Stimulated activated CD8-positive, alpha-beta memory T cell treated with anti-CD3 and anti-CD28 coated beads, Interleukin-4, amount 100 ng/mL, for 24 hours (primary cell): ENCODE data around the gene LIN52.

Experiments used
- DNase-seq: peaks from one replicate; pipeline ENCODE4 v3.0.0-alpha.2; 2020; ENCODE audit warnings: low read depth

Gene LIN52, protein sequence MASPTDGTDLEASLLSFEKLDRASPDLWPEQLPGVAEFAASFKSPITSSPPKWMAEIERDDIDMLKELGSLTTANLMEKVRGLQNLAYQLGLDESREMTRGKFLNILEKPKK

GRCh38 chr14:74084277-74085046, at the start of gene LIN52, which contains the start of gene ALDH6A1:
LIN52 (plus strand) TSS chr14:74084956; CDS start chr14:74084975, 19 bp downstream.
ALDH6A1 (minus strand) TSS chr14:74084453; CDS start chr14:74084394, 59 bp downstream.
- peak; percentile 100 for DNase-seq

- DNase-seq: no peak
Measured at GRCh38 chr14:74035556-74035955, 49.2 kb upstream of the LIN52 start.

GRCh38 chr14:74038020-74038859, 46.5 kb upstream of the LIN52 start:
- DNase-seq: no peak

DNA sequence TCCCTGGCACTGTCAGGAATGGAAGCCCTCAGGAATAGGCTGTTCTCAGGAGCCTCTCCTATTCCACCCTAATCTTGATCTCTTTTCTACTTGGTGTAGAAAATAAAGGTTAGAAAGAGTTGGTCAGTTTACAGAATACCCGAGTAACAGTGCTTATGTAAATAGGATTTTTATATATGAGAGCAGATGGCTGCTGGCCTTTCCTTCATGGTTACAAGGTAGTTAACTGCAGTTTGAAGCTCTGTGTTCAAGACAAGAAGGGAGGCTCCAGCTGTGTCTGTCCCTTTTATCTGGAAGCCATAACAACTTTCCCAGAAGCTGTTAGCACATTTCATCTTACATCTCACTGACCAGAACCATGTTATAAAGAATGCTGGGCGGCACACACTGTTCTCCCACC, 42.5 kb upstream of the LIN52 start:
- DNase-seq: no peak

DNA sequence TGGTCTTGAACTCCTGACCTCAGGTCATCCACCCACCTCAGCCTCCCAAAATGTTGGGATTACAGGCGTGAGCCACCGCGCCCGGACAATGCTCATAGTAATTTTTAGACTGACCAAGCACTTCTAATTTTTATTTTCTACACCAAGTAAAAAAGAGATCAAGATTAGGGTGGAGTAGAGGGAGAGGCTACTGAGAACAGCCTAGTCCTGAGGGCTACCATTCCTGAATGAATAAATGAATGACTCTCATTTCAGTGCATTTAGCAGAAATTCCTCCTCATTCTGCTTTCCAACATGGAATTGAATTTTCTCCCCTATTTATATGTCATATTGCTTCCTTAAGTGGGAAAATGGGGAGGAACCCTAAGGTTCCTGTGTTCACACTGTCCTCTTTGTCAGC, 39.2 kb upstream of the LIN52 start:
- DNase-seq: no peak

DNA sequence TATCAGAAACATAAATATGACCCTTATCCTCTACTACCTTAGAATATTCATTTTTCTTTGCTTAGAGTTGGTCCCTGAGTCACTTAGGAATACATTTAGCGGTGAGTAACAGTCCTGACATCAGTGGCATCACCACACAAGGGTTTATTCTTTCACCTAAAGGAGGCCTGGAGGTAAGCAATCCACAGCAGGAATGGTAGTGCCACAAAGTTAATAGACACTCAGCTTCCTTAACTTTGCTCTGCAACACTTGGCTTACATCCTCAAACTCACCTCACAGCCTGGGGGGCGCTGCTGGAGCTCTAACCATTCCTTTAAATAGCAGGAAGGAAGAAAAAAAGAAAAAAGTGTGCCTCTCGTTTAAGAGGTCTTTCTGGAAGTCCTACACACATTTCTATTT, 36.5 kb upstream of the LIN52 start:
- DNase-seq: no peak

DNA sequence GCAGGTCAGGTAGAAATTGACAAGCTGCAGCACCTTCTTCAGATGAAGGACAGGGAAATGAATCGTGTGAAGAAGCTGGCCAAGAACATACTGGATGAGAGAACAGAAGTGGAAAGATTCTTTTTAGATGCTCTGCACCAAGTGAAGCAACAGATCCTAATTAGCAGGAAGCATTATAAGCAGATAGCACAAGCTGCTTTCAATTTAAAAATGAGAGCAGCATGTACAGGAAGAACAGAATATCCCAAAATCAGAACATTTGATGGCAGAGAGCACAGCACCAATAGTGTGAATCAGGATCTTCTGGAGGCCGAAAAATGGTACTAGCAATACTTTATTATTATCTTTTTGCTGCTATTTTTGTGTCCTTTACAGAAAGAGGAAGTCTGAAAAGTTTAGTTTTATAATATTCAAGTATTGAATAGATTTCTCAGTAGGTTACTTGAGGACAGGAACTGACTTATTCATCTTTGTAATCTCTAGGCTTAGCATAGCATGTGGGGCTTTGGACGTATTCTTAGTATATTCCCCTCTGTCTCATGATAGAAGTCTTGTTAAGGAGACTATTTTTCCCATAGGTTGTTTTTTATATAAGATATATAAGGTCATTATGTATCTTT, 34.8 kb upstream of the LIN52 start:
- DNase-seq: no peak

- DNase-seq: no peak
Measured at GRCh38 chr14:74062809-74063150, 22.0 kb upstream of the LIN52 start.

- no peak for DNase-seq
Measured at GRCh38 chr14:74064426-74064825, 20.3 kb upstream of the LIN52 start.

DNA sequence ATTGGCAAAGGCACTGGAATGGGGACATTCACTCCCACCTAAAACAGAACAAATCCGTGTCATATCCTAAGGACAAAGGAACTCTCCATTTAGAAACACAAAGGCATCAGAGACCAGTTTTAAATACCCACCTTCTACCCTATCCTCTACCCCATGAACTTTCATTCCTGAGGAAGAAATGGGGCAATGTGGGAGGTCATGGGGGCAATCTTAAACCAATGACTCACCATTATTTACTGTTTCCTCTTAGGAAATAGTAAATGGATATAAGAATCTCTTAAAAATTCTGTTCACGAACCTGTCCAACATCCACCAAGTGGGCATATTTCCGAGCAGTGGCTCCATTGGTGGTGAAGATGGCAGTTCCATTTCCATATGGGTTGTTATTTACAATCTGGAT, 19.9 kb upstream of the LIN52 start:
- DNase-seq: no peak

GRCh38 chr14:74065746-74066575, 18.8 kb upstream of the LIN52 start:
- DNase-seq: no peak

- DNase-seq: no peak
Measured at GRCh38 chr14:74077401-74077800, 7.4 kb upstream of the LIN52 start.

GRCh38 chr14:74080820-74081460, 3.8 kb upstream of the LIN52 start:
- no peak for DNase-seq

- DNase-seq: no peak
Measured at GRCh38 chr14:74081491-74081890, 3.3 kb upstream of the LIN52 start.

DNA sequence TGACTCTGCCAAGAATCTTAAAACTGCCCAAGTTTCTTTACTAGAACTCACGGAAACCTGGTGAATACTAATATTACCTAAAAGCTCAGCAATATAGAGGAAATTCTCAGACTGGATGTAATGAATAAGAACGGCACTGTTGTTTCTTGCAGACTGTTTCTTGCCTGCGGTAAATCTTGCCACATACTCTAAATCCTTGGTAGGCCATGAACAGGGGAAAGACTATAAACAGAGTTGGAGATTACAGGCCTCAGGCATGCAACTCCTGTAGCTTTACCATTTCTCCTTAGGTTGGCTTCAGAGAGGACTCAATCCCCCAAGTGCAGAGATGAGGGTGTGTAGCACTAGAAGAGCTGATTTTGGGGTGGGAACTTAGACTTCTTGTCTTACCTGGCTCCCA, 1.6 kb upstream of the LIN52 start:
- DNase-seq: no peak

DNA sequence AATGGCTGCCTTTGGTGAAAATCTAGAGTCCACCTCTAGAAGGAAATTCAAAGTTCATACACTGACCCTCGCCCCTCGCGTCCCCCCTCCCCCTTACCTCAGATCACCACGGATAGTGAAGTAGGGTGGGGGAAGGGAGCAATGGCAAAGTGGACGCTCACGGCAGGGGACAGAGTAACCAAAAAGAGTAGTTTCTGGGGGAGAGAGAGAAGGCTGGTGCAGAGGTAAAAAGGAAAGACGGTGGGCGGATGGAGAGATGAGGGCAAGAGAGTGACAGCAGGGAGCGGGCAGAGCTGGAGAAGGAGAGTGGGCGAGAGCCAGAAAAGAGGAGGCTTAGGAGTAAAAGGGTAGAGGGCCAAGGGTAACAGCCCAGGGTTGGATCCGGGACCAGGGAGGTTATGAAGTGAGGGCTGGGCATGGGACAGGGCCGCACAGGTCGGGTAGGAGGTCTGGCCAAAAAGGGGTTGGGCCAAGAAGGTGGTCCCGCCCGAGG, 926 bp upstream of the LIN52 start:
- DNase-seq: no peak

DNA sequence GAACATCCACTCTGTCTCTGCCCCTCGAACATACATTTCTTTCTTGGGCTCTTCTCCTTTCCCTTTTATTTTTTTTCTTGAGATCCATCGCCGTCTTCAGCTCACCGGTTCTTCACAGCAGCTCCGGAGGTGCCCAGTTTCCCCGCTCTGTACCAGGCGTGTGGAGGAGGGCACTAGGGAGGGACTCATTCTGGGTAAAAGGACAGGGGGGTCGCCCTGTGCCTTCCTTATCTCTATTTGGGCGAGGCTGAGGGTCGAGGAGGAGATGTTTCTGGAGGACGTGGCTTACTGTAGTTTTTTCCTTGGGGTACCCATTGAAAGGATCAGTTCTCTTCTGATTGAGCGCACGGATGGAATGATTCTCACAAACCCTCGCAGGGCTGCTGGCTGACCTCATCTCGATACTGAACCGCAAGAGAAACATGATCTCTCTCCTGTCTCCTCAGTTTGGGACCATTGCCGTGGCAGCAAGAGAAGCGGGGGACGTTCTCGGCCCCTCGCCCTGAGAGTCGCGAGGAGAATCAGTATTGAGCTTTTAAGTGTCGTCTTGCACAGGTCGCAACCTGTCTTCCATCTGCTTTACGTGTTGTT, 386 bp downstream of the LIN52 start:
- no peak for DNase-seq

DNA sequence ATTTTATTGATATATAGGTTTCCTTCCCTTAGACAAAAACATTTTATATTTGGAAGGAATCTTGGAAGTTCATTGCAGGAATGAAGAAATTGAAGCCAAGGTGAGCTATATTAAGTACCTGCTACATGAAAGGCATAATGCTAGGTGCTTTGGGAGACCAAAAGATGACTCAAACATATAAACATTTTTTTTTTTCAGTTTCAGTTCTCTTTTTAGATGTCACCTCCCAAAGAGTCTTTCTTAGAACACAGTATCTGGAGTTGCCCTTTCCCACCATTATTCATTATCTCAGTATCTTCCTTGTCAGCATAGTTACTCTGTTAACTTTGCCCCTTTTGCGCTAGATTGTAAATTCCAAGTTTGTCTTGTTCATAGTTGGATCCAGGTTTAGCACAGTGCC, 1.1 kb downstream of the LIN52 start:
- no peak for DNase-seq

DNA sequence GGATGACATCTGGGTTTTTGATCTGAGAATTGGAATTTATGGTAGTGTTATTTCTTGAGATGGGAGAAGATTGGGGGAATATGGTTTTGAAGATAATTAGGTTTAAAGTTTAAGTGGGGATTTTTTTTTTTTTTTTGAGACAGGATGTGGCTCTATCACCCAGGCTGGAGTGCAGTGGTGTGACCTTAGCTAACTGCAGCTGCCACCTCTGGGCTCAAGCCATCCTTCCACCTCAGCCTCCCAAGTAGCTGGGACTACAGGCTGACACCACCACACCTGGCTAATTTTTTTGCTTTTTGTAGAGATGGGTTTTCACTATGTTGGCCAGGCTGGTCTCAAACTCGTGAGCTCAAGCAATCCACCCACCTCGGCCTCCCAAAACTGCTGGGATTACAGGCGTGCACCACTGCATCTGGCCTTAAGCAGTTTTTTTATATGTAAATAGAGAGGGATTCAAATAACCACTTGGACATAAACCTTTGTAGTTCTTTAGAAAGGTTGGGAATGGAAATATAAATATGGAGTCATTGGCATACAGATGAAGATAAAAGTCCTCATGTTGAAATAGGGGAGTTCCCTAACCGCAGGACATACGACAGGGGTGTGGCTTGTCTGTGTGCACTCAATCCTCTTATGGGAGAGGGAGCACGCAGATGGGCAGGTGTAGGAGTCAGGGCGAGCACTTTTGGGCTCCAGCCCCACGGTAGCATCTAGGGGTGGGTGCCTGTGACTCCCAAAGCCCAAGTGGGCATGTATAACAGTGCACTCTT, 4.7 kb downstream of the LIN52 start:
- no peak for DNase-seq

DNA sequence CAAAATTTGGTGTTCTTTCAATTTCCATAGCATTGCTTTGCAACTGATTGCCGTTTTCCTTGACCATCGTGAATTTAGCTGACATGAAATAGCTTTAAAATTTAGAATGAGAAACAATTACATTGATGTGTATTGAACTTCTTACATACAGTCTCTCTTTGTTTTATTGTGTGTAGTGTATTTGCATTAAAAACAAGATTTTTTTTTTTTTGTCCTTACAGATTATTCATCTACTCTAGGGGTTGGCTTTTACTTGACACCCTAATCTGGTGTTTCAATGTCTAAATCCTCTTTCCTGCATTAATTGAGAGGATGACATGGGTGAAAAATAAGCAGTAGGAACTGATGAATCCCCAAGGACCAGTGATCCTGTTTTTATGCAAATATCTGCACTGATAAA, 20.6 kb downstream of the LIN52 start:
- DNase-seq: no peak
